Measurements from ENCODE around the gene UCKL1.

UCKL1 gene

GRCh38 chr20:63958964-63959698 lies 2.9 kb upstream of the UCKL1 start:
- DNase-seq, result no peak

GRCh38 chr20:63958471-63958870 lies 2.3 kb upstream of the UCKL1 start:
- no peak for DNase-seq

- DNase-seq, result no peak
Measured at GRCh38 chr20:63957690-63958441, 1.6 kb upstream of the UCKL1 start.

GRCh38 chr20:63957004-63957689 lies 931 bp upstream of the UCKL1 start:
- peak; percentile 20 for DNase-seq

GRCh38 chr20:63956664-63957003 lies 418 bp upstream of the UCKL1 start:
- DNase-seq, result no peak

- peak; percentile 45 for DNase-seq
Measured at GRCh38 chr20:63955281-63955826, 862 bp downstream of the UCKL1 start.

- no peak for DNase-seq
Measured at GRCh38 chr20:63953764-63954429, 2.3 kb downstream of the UCKL1 start.

- no peak for DNase-seq
Measured at GRCh38 chr20:63952769-63953168, 3.4 kb downstream of the UCKL1 start.

GRCh38 chr20:63952210-63952535 lies 4.0 kb downstream of the UCKL1 start:
- DNase-seq, result no peak

GRCh38 chr20:63951398-63952209 lies 4.6 kb downstream of the UCKL1 start:
- DNase-seq, result no peak

- no peak for DNase-seq
Measured at GRCh38 chr20:63950701-63951397, 5.4 kb downstream of the UCKL1 start.

GRCh38 chr20:63947638-63948456 lies 8.4 kb downstream of the UCKL1 start:
- DNase-seq, result no peak

GRCh38 chr20:63946986-63947637 lies 9.1 kb downstream of the UCKL1 start:
- no peak for DNase-seq

GRCh38 chr20:63945921-63946920 lies 10.0 kb downstream of the UCKL1 start:
- no peak for DNase-seq

- DNase-seq, result no peak
Measured at GRCh38 chr20:63945031-63945658, 11.1 kb downstream of the UCKL1 start.

- DNase-seq, result no peak
Measured at GRCh38 chr20:63944078-63944941, 11.9 kb downstream of the UCKL1 start.

- no peak for DNase-seq
Measured at GRCh38 chr20:63943808-63944077, 12.5 kb downstream of the UCKL1 start.
